ENCODE data around the gene CHD3. TPM values are rescaled to one million over a fixed set of nuclear protein-coding genes. Genes with fewer than 3 reads are reported as not detected.

CHD3 gene
- total RNA-seq, 1 donor from 2014 or later, result 53.3 TPM

DNA sequence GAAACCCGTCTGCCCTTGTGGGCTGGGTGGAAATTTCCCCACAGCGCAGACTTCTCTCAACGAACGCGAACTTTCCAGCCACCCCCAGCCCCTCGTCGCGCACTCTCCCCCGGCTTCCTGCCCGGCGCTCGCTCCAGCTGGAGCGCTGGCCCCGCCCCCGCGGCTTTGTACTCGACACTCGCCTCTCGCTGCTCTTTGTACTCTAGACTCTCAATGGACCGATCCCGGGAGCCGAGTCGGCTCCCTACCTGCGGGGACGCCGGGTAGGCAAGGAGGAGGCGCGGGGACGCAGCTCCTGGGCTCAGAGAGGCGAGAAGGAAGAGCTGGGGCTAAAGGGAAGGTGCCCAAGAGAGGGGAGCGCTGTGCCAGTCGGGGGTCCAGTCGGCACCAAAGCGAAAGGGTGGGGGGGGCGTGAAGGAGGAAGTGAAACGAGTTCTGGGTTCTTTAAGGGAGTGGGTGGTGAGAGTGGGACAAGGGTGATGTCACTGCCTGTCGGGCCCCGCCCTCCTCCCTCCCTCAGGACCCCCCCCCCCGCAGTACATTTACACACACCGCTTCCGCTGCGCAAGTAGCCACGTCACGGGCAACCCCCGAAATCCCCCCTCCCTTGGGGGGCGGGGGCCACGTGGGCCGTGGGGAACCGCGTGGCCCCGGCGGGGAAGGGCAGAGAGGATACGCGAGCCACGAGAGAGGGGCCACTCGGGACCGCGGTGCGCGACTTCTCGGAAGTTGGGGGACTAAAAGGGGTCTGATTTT, 44.9 kb upstream of the CHD3 start:
- H3K27ac Mint-ChIP-seq (ENCODE audit: unreplicated experiment), result peak overlapping the region; percentile 99
- H3K4me1 Mint-ChIP-seq, result peaks cover 51% of the 10 kb centered on the region
- DNase-seq (ENCODE audit: low read depth, low spot score), result peak; percentile 72
- H3K36me3 Mint-ChIP-seq (ENCODE audit: low read depth), result peaks cover 2% of the 10 kb centered on the region
- peak overlapping the region; percentile 97 for H3K4me3 Mint-ChIP-seq
- no peak for TF ChIP-seq CTCF (conservative IDR thresholded peaks at IDR 0.05)
- H3K9me3 Mint-ChIP-seq, result no peaks in the 10 kb centered on the region
- peaks cover 5% of the 10 kb centered on the region for H3K27me3 Mint-ChIP-seq (ENCODE audit: low read depth)

GRCh38 chr17:7844292-7845154, 44.1 kb upstream of the CHD3 start:
- DNase-seq (ENCODE audit: low read depth, low spot score), result peak; percentile 79
- Mint-ChIP-seq H3K9me3 (no peaks in the 10 kb centered on the region), H3K27ac (ENCODE audit: unreplicated experiment) (peak overlapping the region; percentile 96), H3K4me1 (peaks cover 43% of the 10 kb centered on the region), H3K4me3 (peak overlapping the region; percentile 97), H3K27me3 (ENCODE audit: low read depth) (peaks cover 3% of the 10 kb centered on the region), H3K36me3 (ENCODE audit: low read depth) (no peaks in the 10 kb centered on the region)
- no peak for TF ChIP-seq CTCF (conservative IDR thresholded peaks at IDR 0.05)

- Mint-ChIP-seq H3K36me3 (ENCODE audit: low read depth) (no peaks in the 10 kb centered on the region), H3K27ac (ENCODE audit: unreplicated experiment) (no peak overlapping the region), H3K4me1 (peaks cover 33% of the 10 kb centered on the region), H3K27me3 (ENCODE audit: low read depth) (peaks cover 3% of the 10 kb centered on the region), H3K9me3 (no peaks in the 10 kb centered on the region), H3K4me3 (peak overlapping the region; percentile 97)
- no peak for TF ChIP-seq CTCF (conservative IDR thresholded peaks at IDR 0.05)
- DNase-seq (ENCODE audit: low read depth, low spot score), result no peak
Observed at GRCh38 chr17:7845359-7846062, 43.1 kb upstream of the CHD3 start.

GRCh38 chr17:7846063-7846735, 42.4 kb upstream of the CHD3 start:
- Mint-ChIP-seq H3K36me3 (ENCODE audit: low read depth) (no peaks in the 10 kb centered on the region), H3K27me3 (ENCODE audit: low read depth) (peaks cover 3% of the 10 kb centered on the region), H3K4me3 (peak overlapping the region; percentile 61), H3K27ac (ENCODE audit: unreplicated experiment) (no peak overlapping the region), H3K4me1 (peaks cover 26% of the 10 kb centered on the region), H3K9me3 (no peaks in the 10 kb centered on the region)
- DNase-seq (ENCODE audit: low read depth, low spot score), result no peak
- TF ChIP-seq CTCF (conservative IDR thresholded peaks at IDR 0.05), result no peak
